GM21576 (cell line): ENCODE results near the gene WRAP53.
"Not testable (repeated sequence)": the region's sequence is repeated elsewhere in the genome, so short reads cannot be mapped to it uniquely, and the experiment has no call there.

Experiments
- ATAC-seq: cut with Tn5 transposase; IDR thresholded peaks from one replicate; pipeline ENCODE4 v1.9.1; 2021; ENCODE audit warnings: mild to moderate bottlenecking, moderate library complexity; ENCODE audit not compliant: unreplicated experiment

Gene WRAP53

DNA sequence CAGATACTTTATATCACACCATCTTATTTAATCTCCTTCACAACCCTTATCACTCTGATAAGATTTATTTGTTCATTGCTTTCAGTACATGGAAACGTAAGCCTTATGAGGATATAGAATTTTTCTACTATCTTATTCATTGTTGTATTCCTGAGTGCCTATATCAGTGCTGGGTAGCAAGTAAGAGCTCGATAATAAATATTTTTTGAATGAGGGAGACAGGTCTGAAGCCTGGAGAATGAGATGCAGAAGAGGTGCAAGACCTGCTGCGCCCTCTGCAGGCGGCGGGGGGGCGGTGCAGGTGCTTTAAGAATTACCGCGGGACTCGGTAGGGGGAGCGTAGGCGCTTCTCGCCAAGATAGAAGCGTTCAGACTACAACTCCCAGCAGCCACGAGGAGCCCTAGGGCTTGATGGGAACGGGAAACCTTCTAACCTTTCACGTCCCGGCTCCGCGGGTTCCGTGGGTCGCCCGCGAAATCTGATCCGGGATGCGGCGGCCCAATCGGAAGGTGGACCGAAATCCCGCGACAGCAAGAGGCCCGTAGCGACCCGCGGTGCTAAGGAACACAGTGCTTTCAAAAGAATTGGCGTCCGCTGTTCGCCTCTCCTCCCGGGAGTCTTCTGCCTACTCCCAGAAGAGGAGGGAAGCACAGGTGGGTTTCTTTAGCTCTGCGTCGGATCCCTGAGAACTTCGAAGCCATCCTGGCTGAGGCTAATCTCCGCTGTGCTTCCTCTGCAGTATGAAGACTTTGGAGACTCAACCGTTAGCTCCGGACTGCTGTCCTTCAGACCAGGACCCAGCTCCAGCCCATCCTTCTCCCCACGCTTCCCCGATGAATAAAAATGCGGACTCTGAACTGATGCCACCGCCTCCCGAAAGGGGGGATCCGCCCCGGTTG lies at the start of gene WRAP53:
TSS of gene WRAP53 (plus strand) at position 570 of the 900 bp plus-strand sequence. CDS start at position 742, 172 bp downstream.
- peak; percentile 58 for ATAC-seq

GRCh38 chr17:7640783-7641182 lies 47.5 kb upstream of the WRAP53 start:
- ATAC-seq = no peak

GRCh38 chr17:7641635-7642034 lies 46.6 kb upstream of the WRAP53 start:
- ATAC-seq = not testable (repeated sequence)

GRCh38 chr17:7644775-7645174 lies 43.5 kb upstream of the WRAP53 start:
- no peak for ATAC-seq

DNA sequence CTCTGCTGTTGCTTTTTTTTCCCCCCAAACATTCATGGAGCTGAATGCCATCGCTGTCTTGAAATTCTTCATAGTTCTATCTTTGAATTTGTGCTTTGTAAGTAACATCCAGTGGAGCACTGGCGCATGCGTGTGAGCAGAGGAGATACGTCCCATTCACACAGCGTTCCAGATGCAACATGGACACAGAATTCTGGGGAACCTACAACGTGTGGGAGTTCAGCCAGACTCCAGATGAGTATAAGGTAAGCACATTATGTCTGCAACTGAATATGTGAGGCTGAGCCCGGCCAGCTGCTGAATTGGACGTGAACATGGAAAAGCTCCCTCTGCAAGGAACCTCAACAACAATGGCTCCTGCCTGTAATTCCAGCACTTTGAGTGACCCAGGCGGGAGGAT lies 41.8 kb upstream of the WRAP53 start:
- no peak for ATAC-seq

DNA sequence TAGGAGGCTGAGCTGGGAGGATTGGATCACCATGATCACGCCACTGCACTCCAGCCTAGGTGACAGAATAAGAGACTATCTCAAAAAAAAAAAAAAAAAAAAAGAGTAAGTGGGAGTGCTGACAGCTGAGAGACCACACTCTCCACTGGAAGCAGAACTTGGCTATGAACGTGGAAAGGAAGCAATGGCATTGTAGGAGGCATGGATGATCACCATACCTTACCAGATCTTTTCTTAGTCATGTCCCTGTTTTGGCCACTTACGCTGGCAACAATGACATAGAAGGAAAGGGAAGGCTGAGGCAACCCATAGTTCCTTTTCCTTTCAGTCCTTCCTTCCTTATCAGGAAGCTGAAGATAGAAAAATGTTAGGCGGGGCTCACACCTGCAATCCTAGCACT lies 41.3 kb upstream of the WRAP53 start:
- ATAC-seq = no peak

- no peak for ATAC-seq
These were observed 37.7 kb upstream of the WRAP53 start, which contains the start of gene ATP1B2 for GRCh38 chr17:7650509-7651096. Gene ATP1B2, plus strand, starts transcription at chr17:7650926. Its CDS starts 593 bp downstream, at chr17:7651519.

DNA sequence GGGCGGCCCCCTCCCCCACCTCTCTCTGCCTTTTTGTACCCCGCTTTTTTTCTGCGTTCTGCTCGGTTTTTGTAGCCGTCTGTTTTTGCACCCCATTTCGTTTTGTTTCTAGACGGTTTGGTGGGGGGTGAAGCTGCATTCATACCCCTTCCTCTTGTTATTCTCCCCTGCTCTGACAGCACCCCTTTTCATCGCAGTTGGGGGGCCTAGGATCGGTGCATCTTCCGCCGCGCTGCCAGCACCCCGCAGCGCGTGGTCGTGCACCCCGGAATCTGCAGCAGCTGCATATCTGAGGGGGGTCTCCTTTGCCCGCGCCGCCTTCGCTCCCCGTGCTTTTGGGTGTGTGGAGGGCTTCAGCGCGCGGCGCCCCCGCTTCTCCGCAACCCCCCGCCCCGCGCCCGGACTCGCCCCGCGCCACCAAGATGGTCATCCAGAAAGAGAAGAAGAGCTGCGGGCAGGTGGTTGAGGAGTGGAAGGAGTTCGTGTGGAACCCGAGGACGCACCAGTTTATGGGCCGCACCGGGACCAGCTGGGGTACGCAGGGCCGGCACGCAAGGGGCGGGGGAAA lies 37.1 kb upstream of the WRAP53 start:
- ATAC-seq = no peak

GRCh38 chr17:7651665-7652387 lies 36.5 kb upstream of the WRAP53 start:
- ATAC-seq = no peak

DNA sequence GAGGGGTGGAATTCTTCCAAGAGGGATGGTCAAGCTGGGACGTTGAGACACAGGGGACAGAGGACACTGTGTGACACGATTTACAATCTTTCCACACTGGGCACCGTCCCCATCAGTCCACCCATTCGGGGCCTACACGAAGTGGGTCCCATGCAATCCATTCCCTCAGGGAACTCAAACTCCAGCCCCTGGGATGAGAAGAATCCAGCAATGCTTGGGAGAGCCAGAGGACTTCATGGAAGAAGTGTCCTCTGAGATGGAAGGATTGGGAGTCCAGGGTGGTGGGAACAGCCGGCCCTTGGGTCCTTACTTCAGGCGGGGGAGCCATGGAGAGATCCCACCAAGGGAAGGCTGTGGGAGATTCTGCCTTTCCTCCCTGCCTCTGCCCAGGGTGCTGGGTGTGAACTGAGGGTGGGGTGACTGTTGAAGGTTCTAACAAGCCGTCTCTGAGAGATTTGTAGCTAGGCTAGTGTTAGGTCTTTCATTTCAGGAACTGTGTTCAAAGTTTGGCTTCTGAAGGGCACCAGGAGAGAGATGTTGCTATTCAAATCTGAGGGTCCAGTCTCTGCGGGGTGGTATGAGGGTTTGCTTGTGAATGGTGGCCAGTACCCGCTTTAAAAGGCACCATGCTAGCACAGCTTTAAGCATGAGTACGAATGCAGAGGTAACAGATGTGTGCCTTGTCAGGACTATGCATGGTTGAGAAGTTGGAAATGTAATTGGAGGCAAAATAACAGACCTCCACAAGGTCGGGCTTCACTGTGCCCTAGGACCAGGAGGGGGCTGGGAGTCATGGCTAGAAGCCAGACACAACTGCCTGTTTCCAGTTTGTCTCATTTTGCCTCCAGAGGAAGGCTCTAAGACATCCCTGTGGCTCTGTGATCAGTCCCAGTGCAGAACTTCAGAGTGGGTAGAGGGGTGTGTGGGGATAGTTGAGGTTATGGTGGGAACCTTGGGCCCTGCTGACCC lies 35.6 kb upstream of the WRAP53 start:
- ATAC-seq = no peak

- no peak for ATAC-seq
These were observed 33.3 kb upstream of the WRAP53 start for GRCh38 chr17:7654832-7655540.

DNA sequence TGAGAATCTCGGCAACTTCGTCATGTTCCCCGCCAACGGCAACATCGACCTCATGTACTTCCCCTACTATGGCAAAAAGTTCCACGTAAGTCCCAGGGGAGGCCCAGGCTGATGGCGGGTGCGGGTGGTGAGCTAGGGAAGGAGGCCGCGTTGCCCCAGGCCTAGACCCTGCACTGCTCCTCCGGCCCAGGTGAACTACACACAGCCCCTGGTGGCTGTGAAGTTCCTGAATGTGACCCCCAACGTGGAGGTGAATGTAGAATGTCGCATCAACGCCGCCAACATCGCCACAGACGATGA lies 32.8 kb upstream of the WRAP53 start:
- no peak for ATAC-seq

- ATAC-seq = no peak
These were observed 31.2 kb upstream of the WRAP53 start for GRCh38 chr17:7656958-7657609.

DNA sequence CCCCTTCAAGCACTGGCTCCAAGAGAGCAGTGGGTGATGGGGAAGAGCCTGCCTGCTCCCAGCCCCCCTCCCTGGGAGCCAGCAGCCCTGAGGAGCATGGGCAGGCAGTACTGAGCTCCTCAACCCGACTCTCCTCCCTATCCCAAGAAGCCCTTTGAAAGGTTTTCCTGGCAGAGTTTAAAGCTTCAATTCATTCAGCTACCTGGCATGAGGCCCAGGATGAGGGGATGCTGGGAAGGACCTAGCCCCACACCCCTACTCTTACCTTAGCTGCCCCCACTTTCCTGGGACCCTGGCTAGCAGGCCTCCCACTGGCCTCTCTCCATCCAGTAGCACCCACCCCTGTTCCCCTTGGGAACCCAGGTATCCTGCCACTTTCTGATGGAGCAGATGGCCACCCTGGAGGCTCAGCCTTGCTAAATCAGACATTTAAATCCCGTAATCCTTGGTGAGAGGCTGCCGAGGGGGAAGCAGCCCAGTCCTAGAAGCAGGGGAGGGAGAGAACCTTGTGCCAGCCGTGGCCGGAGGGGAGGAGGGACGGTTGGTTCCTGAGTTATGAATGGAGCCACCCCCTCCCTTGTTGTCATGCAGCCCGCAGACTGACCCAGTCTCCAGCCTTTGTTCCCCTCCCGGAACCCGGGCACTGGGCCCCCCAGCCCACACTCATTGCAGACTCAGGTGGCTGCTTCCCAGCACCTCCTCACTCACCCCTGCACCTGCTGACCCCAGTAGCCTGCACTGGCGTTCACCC lies 20.4 kb upstream of the WRAP53 start:
- no peak for ATAC-seq

DNA sequence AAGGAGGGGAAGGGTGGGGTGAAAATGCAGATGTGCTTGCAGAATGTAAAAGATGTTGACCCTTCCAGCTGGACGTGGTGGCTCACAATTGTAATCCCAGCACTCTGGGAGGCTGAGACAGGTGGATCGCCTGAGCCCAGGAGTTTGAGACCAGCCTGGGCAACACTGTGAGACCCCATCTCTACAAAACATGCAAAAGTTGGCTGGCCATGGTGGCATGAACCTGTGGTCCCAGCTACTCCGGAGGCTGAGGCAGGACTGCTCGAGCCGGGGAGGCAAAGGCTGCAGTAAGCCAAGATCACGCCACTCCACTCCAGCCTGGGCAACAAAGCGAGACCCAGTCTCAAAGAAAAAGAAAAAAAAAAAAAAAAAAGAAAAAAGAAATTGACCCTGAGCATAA lies 19.8 kb upstream of the WRAP53 start:
- no peak for ATAC-seq

DNA sequence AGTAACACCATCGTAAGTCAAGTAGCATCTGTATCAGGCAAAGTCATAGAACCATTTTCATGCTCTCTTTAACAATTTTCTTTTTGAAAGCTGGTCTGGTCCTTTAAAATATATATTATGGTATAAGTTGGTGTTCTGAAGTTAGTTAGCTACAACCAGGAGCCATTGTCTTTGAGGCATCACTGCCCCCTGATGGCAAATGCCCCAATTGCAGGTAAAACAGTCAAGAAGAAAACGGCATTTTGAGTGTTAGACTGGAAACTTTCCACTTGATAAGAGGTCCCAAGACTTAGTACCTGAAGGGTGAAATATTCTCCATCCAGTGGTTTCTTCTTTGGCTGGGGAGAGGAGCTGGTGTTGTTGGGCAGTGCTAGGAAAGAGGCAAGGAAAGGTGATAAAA lies 15.0 kb upstream of the WRAP53 start:
- ATAC-seq = no peak

GRCh38 chr17:7674934-7675333 lies 13.3 kb upstream of the WRAP53 start:
- ATAC-seq = no peak

GRCh38 chr17:7676533-7676932 lies 11.7 kb upstream of the WRAP53 start:
- no peak for ATAC-seq
